ENCODE results near the gene TEKT1. TPM values are rescaled to one million over a fixed set of nuclear protein-coding genes. Genes with fewer than 3 reads are reported as not detected.

Gene TEKT1
- total RNA-seq, 1 donor from 2014 or later = 1.2 TPM

DNA sequence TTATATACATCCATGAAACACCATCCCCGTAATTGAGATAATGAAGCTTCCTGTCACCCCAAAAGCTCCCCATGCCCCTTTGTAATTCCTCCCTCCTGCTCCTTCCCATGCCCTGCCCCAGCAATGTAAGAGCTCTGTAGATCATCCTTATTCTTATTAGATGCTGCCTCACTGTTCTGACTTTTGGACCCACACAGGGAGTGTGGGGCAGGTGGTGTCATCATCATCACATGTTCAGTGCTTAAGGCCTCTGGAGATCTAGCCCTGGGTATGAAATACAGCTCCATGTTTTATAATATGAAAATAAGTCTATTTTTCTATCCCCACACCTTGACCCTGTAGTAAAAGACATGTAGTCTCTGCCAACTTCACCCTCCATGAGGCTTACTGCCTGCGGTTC, 73.8 kb downstream of the TEKT1 start:
- DNase-seq = no peak

DNA sequence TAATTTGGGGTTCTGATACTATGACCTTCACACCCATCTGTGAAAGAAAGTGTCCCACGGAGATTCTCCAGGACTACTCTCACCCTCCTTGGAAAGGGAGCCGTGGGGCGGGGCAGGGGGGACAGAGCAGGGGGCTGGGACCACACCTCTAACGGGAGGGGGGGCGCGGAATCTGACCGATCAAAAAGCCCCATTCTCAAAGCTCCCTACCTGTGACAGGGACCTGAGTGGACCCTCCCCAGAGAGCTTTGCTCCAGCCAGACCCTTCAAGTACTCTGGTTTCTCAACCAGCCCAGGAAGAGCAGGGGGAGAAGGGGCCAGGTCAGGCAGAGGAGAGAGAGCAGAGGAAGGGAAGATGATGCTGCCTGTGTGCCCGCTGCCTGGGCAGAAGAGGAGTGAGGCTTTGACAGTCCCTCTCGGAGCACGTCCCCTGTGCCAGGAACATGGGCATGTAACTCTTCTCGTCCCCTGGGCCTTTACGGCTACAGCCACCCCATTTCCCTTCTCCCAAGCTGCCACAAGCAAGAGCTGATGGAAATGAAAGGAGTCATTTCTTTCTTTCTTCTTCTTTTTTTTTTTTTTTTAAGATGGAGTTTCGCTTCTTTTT, 75.0 kb downstream of the TEKT1 start:
- DNase-seq = no peak

DNA sequence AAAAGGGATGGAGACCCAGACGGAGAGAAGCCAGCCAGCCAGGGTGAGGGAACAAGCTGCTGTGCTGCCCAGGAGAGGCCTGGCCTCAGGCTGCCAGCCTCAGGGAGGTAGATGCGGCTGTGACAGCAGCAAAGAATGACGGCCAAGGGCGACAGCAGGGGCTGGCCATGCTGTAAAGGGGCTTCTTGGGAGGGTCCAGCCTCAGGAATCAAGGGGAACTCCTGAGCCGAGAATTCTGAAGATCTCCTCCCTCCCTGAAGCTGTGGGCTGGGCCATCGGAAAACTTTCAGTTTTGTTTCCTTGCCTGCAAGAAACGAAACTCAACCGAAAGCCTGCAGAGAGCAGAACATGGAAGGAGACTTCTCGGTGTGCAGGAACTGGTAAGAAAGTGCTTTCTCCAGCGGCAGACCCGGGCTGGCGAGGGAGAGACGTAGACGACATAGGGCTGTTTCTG, 75.8 kb downstream of the TEKT1 start, which contains the start of gene XAF1:
Gene XAF1, plus strand, starts transcription at position 316 of the 454 bp plus-strand sequence. Its CDS starts 33 bp downstream, at position 349.
- DNase-seq = no peak

DNA sequence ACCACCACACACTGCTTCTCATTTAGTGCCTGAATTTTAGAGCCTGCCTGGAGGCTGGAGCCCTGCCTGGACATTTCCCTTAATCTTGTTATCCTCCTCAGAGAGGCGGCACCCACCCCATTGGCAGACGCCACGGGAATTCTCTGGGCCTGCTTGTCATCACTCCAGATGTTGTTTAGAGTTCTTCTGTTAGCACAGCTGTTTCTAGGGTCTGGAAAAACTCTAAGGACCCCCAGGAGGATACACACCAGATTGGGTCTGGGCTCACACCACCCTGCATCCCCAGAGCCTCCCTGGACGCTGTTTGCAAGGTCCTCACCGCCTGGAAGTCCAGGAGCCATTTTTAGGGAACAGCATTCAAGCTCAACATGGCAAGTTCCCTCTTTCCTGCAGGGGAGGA, 76.2 kb downstream of the TEKT1 start:
- DNase-seq = no peak

DNA sequence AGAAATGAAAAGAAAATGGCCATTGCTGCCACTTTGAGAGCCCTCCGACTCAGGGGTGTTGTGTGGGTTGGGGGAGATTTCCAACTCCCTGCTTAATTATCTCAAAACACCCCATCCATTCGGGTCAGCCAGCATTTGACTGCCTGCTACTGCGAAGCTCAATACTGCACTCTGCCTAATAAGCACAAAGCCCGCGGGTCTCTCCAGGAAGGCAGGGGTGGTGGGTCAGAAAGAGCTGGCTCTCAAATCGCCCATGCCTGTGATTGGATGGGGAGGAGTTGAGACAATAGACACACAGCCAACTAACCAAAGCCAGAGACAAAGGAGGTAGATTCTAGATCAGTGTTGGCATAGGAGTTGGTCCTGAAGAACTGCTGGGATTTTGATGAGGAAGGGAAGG, 78.0 kb downstream of the TEKT1 start:
- DNase-seq = no peak

DNA sequence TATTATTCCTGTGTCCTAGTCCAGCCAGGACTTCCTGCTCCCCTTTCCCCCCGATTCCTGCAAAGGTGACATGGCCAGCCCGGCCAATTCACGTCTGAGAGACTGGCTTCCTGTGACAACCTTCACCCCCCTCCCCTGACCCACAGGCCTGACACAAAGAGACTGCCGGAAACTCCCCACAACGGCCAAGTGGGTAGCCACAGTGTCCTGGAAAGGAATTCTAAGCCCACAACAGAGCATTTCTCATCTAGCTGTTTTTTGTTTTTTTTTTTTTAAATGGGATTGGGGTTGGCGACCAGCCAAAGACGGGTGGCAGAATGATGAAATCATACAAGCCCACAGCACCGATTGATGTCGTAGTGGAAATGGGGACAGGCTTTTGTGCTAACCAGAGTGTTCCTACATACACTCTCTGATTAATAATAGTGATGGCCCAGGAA, 78.5 kb downstream of the TEKT1 start:
- DNase-seq = no peak

DNA sequence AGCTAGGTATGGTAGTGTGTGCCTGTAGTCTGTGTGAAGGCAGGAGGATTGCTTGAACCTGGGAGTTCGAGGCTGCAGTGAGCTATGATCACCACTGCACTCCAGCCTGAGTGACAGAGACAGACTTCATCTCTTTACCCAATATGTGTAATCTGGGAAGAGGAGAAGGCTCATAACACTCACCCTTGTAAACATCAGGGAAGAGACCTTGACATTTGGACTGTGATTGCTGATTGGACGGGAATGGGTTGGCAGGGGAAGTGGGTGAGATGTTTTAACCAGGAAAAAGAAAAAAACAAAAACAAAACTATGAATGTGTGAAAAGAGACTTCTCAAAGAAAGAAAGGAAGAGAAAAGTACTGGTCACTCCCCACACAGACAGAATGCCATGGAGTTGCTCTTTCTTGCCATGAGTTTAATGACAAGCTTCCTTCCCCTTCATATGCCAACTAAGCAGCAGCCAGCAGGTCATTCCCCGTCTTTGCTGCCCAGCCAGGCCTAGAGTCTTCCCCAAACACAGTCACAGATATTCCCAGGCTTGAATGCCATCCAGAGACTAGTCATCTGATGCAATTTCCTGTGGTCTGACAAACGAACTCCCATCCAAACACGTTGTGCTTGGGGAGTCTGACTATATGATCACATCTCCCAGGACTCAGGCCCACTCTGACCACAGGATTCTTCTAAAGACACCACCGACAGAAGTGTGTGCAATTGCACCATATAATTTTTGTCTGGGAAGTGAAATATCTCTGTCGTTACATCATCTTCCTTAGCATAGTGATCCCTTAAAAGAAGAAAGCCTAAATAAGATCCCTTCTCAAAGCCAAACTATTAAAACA, 79.2 kb downstream of the TEKT1 start:
- DNase-seq = no peak

DNA sequence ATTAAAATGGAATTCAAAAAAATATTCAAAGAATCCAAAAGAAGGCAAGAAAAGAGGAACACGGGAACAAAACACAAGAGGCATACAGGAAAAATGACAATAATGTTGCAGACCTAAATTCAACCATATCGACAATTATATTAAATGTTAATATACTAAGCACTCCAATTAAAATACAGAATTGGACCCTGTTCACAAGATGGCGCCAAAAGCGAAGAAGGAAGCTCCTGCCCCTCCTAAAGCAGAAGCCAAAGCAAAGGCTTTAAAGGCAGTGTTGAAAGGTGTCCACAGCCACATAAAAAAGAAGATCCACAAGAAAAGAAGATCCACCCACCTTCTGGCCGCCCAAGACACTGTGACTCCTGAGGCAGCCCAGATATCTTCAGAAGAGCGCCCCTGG, 82.0 kb downstream of the TEKT1 start:
- no peak for DNase-seq

DNA sequence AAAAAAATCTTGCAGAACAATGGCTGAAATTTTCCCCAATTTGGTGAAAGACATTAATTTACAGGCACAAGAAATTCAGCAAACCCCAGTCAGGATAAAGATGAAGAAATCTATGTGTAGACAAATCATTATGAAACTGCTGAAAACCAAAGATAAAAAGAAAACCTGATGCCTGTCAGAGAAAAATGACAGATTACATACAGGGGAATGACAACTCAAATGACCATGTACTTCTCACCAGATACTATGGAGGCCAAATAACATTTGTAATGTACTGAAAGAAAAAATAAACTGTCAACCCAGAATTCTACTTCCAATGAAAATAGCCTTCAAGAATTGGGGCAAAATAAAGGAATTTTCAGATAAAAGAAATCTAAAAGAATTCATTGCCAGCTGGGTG, 82.9 kb downstream of the TEKT1 start:
- no peak for DNase-seq

Small RNA genes lying within 50 kb of the gene (small RNA-seq; reads per million reads assigned to genes)
- gene AC004706.2 = not detected

Other genes starting within 250 kb of the TEKT1 start
- gene KIAA0753, start 191.0 kb downstream of the TEKT1 start, total RNA-seq = 28.4 TPM
- gene TXNDC17, start 190.7 kb downstream of the TEKT1 start, total RNA-seq = 13.3 TPM
- 16.1 TPM for gene MED31, start 180.1 kb downstream of the TEKT1 start, total RNA-seq
- 2.3 TPM for gene C17orf100, start 180.0 kb downstream of the TEKT1 start, total RNA-seq
- not detected for gene SLC13A5, start 118.4 kb downstream of the TEKT1 start, total RNA-seq
- 2.5 TPM for gene XAF1, start 75.7 kb downstream of the TEKT1 start, total RNA-seq
- not detected for gene FBXO39, start 55.5 kb downstream of the TEKT1 start, total RNA-seq
- not detected for gene ALOX12, start 164.3 kb upstream of the TEKT1 start, total RNA-seq
- 46.0 TPM for gene RNASEK, start 180.9 kb upstream of the TEKT1 start, total RNA-seq
- gene BCL6B, start 191.3 kb upstream of the TEKT1 start, total RNA-seq = 1.4 TPM
- 0.47 TPM for gene SLC16A13, start 204.3 kb upstream of the TEKT1 start, total RNA-seq
- 0.31 TPM for gene SLC16A11, start 212.4 kb upstream of the TEKT1 start, total RNA-seq
- gene CLEC10A, start 248.5 kb upstream of the TEKT1 start, total RNA-seq = not detected